RWPE1 (cell line): ENCODE measurements around the gene APOBR.
A peak's percentile ranks its signal among the peaks of the same experiment; 100 is the strongest.
"Not testable (repeated sequence)": the region's sequence is repeated elsewhere in the genome, so short reads cannot be mapped to it uniquely, and the experiment has no call there.

Source experiments
- CTCF ChIA-PET: fragments of 350-600 bp; sonication (Branson Sonifier 250); formaldehyde crosslinking; extraction: SDS; loops from one replicate; lab custom pipeline; 2021; lab: Yijun Ruan, JAX
- POLR2A ChIA-PET: fragments of 400-600 bp; formaldehyde crosslinking; extraction: SDS; loops from one replicate; lab custom pipeline; 2020; ENCODE audit warnings: antibody characterized with exemption; ENCODE audit not compliant: low non-redundant PET; lab: Yijun Ruan, JAX
- DNase-seq: peaks from one replicate; pipeline ENCODE4 v3.0.0; 2012; ENCODE audit warnings: low spot score
- H3K27ac ChIP-seq: fragments of 450-650 bp; 2 replicates; pipeline ENCODE4 v1.5.1; 2017
- TF ChIP-seq, protein P1 (sequence below): fragments of 450-650 bp; conservative IDR thresholded peaks from 2 replicates; pipeline ENCODE4 v1.5.1; 2017; ENCODE audit warnings: low read depth, mild to moderate bottlenecking

The APOBR gene

GRCh38 chr16:28542646-28543045, 48.2 kb downstream of the APOBR start:
- no peak for DNase-seq
- peak overlapping the region; percentile 16; the same call in 1 of the 2 replicates for H3K27ac ChIP-seq
- POLR2A ChIA-PET = no interaction called here
- TF ChIP-seq, protein P1, sequence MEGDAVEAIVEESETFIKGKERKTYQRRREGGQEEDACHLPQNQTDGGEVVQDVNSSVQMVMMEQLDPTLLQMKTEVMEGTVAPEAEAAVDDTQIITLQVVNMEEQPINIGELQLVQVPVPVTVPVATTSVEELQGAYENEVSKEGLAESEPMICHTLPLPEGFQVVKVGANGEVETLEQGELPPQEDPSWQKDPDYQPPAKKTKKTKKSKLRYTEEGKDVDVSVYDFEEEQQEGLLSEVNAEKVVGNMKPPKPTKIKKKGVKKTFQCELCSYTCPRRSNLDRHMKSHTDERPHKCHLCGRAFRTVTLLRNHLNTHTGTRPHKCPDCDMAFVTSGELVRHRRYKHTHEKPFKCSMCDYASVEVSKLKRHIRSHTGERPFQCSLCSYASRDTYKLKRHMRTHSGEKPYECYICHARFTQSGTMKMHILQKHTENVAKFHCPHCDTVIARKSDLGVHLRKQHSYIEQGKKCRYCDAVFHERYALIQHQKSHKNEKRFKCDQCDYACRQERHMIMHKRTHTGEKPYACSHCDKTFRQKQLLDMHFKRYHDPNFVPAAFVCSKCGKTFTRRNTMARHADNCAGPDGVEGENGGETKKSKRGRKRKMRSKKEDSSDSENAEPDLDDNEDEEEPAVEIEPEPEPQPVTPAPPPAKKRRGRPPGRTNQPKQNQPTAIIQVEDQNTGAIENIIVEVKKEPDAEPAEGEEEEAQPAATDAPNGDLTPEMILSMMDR = no peak
- CTCF ChIA-PET = interaction anchor here (0.8 kb wide), 1 partner anchor 45 kb away, joined by 3 read pairs; no protein-coding TSS in a partner anchor

DNA sequence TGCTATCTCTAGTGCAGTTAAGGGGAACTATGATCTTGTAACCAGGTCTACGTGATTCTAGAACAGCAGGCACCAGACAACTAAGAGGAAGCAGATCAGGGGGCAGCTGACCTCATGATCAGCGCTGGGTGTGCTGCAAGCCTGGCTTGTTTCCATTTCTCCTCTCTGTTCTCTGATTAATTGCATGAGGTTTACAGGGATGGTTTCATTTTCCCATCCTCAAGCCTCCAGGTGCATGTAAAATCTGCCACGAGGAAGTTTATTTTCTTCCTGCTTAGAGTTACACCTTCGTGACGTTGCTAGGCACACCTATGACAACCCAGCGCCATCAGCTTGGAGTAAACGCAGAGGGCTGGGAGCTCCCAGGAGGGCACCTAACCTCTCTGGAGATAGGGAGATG, 48.6 kb downstream of the APOBR start:
- H3K27ac ChIP-seq = peak overlapping the region; percentile 16; the same call in 1 of the 2 replicates
- ChIA-PET CTCF (interaction anchor here (0.8 kb wide), 1 partner anchor 45 kb away, joined by 3 read pairs; no protein-coding TSS in a partner anchor), POLR2A (no interaction called here)
- TF ChIP-seq, protein P1 = no peak
- DNase-seq = no peak

DNA sequence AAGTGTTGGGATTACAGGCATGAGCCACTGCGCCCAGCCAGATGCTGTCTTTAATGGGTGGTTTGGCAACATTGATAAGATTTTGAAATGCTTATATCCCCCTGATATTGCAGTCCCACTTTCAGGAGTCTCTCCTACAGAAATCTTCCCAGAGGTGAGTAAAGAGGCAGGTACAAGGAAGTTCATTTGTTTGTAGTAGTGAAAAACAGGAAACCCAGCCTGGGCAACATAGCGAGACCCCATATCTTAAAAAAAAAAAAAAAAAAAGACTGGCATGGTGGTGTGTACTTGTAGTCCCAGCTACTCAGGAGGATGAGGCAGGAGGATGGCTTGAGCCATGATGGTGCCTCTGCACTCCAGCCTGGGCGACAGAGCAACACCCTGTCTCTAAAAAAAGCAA, 50.6 kb downstream of the APOBR start:
- DNase-seq = no peak
- TF ChIP-seq, protein P1 = no peak
- CTCF ChIA-PET = no interaction called here
- POLR2A ChIA-PET = no interaction called here
- no peak overlapping the region for H3K27ac ChIP-seq

GRCh38 chr16:28545964-28546363, 51.5 kb downstream of the APOBR start:
- H3K27ac ChIP-seq, POLR2A ChIA-PET, DNase-seq, CTCF ChIA-PET: not testable (repeated sequence)

DNA sequence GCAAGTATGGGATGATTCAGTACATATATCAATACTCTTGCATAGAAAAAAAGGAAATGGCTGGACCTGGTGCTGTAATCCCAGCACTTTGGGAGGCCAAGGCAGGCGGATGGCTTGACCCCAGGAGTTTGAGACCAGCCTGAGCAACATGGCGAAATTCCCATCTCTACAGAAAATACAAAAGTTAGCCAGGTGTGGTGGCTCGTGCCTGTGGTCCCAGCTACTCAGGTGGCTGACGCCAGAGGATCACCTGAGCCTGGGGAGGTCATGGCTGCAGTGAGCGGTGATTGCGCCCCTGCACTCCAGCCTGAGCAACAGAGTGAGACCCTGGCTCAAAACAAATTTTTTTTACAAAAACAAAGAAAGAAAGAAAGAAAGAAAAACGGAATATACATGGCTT, 52.2 kb downstream of the APOBR start:
- DNase-seq = no peak
- TF ChIP-seq, protein P1 = no peak
- ChIA-PET CTCF (no interaction called here), POLR2A (no interaction called here)
- H3K27ac ChIP-seq = no peak overlapping the region

- no peak for DNase-seq
- POLR2A ChIA-PET = no interaction called here
- TF ChIP-seq, protein P1 = no peak
- CTCF ChIA-PET = interaction anchor here (0.6 kb wide), 1 partner anchor 11 kb away, joined by 3 read pairs; no protein-coding TSS in a partner anchor
- no peak overlapping the region for H3K27ac ChIP-seq
These were observed 53.9 kb downstream of the APOBR start for GRCh38 chr16:28548306-28548802.
